ENCODE results near the gene PTPRF.

DNA sequence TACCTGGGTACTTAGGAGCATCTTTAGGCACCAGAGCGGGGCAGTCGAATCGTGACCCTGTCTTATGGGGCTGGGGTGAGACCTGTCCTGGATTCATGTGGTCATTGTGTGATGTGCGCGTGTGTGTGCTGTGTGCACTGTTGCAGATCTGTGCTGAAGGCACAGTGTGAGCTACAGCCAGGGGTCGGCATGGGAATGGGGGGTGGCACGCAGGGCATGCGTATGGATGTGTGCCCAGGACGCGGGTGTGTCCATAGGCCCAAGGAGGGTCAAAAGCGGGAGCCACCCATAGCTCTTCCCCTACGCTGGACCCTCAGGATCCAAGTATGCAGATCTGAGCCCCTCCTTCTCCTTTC lies 14.6 kb downstream of the PTPRF start:
- TF ChIP-seq, protein P1, sequence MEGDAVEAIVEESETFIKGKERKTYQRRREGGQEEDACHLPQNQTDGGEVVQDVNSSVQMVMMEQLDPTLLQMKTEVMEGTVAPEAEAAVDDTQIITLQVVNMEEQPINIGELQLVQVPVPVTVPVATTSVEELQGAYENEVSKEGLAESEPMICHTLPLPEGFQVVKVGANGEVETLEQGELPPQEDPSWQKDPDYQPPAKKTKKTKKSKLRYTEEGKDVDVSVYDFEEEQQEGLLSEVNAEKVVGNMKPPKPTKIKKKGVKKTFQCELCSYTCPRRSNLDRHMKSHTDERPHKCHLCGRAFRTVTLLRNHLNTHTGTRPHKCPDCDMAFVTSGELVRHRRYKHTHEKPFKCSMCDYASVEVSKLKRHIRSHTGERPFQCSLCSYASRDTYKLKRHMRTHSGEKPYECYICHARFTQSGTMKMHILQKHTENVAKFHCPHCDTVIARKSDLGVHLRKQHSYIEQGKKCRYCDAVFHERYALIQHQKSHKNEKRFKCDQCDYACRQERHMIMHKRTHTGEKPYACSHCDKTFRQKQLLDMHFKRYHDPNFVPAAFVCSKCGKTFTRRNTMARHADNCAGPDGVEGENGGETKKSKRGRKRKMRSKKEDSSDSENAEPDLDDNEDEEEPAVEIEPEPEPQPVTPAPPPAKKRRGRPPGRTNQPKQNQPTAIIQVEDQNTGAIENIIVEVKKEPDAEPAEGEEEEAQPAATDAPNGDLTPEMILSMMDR (conservative IDR thresholded peaks at IDR 0.05; ENCODE audit: low read depth, low read length): no peak
- TF ChIP-seq EZH2 (IDR thresholded peaks at IDR 0.05; ENCODE audit: borderline replicate concordance, low read depth, low read length, poor library complexity, severe bottlenecking): no peak
